ENCODE data around the gene MX2.
A peak's percentile ranks its signal among the peaks of the same experiment; 100 is the strongest.
"Not testable (repeated sequence)": the region's sequence is repeated elsewhere in the genome, so short reads cannot be mapped to it uniquely, and the experiment has no call there.

The MX2 gene

DNA sequence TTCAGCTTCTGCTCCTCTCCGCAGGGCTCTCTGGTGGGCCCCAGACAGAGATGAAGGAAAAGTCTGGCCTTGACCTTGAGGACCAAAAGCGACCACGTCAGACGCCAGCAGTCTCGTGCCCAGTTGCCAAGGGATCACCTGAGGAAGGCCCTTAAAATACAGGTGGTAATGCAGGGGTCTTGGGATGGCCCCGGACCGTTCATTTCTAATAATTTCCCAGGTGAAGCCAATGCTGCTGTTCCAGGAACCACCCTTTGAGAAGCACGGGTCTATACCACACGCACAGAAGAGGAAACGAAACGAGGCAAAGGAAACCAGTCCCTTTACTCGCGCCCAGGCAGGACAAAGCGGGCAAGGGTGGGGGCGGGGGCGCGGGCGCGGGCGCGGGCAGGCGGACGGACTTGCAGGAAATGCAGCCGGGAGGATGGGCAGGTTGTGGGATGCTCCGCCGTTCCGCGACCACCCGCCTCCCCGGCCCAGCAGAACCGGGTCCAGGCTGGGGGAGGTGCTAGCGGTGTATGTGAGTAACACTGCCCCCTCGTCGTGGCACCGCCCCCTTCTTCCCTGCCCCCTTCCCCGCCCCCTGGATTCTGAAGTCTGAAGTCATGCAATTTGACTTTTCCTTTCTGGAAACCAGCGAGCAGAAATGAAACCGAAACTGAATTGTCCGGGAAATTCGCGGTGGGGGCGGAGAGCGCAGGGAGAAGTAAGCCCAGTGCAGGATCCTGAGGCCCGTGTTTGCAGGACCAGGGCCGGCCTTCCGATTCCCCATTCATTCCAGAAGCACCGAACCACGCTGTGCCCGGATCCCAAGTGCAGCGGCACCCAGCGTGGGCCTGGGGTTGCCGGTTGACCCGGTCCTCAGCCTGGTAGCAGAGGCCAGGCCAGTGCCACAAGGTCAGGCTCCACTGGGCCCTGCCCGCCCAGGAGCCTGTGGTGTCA, 58.4 kb downstream of the MX2 start:
- peak; percentile 93 for DNase-seq

DNA sequence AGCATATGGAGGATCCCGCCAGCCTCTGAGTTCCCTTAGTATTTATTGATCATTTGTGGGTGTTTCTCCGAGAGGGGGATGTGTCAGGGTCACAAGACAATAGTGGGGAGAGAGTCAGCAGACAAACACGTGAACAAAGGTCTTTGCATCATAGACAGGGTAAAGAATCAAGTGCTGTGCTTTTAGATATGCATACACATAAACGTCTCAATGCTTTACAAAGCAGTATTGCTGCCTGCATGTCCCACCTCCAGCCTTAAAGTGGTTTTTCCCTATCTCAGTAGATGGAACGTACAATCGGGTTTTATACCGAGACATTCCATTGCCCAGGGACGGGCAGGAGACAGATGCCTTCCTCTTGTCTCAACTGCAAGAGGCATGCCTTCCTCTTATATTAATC, 59.2 kb downstream of the MX2 start:
- not testable (repeated sequence) for DNase-seq

DNA sequence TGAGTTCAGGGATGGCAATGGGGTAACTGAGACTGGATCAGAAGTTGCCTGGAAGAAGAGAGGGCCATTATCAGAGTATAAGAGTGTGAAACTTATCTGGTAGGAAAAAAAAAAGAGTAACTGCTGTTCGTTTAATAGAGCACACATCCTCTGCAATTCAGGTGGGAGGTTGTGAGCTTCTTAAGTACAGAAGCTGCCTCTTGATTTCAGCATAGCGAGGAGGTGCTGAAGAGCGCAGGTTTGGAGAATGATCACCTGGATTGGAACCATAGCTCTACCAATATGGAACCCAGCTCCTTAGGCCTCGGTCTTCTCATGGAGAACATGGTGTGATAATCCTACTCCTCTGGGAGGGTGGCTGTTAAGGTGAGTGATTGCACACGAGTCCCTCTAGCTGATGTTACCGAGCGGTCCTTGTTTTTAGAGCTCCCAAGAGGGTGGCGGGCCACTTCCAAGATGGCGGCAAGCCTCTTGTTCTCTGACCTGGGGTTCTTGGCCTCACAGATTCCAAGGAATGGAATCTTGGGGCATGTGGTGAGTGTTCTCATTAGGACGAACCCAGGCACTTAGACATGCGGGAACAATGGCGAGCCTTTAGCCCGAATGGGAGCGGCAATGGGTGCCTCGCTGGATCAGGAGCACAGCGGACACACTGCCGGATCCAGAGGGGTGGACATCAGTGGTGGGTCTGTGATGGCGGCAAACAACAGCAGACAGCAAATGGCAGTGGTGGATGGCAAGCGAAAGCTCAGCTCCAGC, 60.9 kb downstream of the MX2 start:
- DNase-seq: no peak

DNA sequence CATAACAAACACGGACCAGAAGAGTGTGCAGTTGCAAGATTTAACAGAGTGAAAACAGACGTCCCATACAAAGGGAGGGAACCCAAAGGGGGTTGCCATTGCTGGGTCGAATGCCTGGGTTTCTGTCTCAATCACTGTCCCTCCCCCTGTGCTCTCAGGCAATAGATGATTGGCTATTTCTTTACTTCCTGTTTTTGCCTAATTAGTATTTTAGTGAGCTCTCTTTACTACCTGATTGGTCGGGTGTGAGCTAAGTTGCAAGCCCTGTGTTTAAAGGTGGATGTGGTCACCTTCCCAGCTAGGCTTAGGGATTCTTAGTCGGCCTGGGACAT, 61.4 kb downstream of the MX2 start:
- peak; percentile 10 for DNase-seq

DNA sequence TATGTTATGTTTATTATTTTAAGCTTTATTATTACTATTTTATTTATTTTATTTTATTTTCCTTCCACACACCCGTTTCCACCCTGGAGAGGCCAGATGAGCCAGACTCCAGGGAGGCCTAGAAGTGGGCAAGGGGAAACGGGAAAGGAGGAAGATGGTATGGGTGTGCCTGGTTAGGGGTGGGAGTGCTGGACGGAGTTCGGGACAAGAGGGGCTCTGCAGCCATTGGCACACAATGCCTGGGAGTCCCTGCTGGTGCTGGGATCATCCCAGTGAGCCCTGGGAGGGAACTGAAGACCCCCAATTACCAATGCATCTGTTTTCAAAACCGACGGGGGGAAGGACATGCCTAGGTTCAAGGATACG, 63.7 kb downstream of the MX2 start:
- DNase-seq: no peak

DNA sequence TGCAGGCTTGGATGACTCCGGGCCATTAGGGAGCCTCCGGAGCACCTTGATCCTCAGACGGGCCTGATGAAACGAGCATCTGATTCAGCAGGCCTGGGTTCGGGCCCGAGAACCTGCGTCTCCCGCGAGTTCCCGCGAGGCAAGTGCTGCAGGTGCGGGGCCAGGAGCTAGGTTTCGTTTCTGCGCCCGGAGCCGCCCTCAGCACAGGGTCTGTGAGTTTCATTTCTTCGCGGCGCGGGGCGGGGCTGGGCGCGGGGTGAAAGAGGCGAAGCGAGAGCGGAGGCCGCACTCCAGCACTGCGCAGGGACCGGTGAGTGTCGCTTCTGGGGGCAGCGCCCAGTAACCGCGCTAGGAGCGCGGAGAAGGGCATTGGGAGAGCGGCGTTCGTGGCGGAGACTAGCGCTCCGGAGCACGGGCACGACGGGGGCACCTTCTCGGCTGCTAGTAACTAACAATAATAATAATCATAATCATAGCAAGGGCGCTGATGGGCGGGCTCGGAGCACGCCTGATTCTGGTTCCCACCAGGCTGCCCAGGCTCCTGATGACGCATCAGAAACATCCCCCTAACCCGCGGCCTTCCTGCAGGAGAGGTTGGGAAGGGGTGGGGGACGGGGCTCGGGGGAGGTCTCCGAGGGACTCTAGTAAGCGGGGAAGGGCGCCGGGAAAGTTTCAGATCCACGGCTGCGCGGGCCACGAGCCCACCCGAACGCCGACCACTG, 64.3 kb downstream of the MX2 start, which contains the start of gene MX1:
TSS of gene MX1 (plus strand) at position 286 of the 722 bp plus-strand sequence. CDS start 5,832 bp downstream, outside the sequence.
- peak; percentile 63 for DNase-seq

DNA sequence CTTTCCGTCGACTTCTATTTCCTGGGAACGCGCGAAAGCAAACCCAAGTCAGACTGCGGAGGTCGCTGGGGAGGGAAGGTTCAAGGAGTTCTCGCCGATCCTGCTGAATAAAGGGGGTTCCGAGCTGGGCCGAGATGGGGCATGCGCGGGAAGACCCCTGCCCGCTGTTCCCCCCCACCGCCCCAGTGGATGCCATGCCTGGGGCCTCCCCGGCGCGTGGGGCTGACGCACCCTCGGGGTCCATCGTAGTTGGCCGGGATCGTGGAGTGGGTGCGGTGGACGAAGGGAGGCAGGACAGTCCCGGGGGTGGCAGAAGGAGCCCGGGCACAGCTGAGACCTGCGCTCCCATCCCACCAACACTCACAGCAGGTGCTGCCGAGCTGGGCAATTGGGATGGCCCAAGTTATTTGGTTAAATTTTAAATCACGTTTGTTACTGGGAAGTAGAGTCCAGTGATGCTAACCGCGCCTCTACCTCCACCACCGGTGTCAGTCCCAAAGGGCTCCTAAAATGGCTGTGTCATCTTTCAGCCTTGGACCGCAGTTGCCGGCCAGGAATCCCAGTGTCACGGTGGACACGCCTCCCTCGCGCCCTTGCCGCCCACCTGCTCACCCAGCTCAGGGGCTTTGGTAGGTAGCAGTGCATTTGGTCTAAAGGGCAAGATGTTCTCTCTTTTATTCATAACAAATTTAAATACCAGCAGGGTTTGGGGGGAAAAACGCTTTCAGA, 65.0 kb downstream of the MX2 start:
- no peak for DNase-seq

DNA sequence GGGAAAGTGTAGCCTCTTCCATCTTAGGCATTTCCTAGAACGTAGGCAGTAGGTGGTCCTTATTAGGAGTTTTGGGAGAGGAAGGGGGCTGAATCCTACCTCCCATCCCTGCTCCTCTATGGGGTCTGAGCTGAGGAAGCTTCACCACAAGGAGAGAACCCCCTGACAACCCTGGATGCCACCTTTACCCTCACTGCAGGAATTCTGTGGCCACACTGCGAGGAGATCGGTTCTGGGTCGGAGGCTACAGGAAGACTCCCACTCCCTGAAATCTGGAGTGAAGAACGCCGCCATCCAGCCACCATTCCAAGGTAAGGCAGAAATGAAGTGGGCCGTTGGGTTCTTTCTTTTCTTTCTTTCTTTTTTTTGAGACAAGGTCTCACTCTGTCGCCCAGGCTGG, 65.7 kb downstream of the MX2 start:
- DNase-seq: no peak

DNA sequence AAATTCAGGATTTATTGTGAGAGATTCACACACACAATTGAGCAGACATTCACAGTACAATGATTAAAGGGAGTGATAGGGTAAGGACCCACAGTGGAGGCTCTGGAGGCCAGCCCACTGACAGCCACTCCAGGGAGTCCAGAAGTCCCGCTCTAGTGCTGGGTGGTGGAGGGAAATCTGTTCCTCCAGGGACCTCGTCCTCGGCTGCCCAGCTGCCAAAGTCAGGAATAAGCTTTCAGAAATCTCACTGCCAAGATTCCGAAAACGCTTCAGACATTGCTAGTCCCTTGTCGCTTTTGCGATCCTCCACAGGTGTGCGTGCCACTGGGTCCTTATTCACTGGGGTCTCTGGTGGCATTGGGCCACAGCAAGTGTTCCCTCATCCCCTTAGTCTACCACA, 66.5 kb downstream of the MX2 start:
- no peak for DNase-seq

DNA sequence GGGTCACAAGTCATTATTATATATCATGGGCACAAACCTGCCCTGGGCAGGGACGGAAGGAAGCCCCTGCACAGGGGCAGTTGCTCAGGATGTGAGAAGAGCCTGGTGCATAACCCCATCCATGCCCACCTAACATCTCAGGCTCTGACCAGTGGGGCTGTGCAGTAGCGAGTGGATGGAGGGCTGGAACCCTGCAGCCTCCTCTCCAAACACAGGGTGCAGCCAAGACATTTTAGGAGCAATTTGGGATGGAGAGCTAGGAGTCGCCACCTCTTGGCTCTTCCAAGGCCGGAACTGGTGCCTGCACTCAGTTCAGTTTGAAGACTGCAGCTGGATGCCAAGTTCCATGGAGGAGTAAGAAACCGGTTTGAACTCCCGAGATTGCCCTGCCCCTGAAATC, 67.0 kb downstream of the MX2 start:
- no peak for DNase-seq

DNA sequence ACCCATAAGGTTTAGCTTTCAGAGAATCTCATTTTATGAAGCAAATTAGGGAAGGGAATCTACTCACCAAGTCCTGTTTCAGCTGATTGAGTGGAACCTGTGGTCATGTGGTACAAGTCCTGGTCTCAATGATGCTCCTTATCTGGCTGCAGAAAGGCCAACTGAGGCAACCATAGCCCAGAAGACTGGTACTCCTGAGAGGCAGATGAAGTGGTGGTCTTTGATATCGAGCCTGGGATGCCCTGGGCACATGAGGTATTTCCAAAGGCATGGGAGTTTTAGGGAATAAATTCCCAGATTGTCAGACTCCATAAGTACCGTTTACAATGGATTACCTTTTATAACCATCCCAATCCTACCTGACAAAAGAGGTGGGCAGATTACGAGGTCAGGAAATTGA, 67.5 kb downstream of the MX2 start:
- no peak for DNase-seq

DNA sequence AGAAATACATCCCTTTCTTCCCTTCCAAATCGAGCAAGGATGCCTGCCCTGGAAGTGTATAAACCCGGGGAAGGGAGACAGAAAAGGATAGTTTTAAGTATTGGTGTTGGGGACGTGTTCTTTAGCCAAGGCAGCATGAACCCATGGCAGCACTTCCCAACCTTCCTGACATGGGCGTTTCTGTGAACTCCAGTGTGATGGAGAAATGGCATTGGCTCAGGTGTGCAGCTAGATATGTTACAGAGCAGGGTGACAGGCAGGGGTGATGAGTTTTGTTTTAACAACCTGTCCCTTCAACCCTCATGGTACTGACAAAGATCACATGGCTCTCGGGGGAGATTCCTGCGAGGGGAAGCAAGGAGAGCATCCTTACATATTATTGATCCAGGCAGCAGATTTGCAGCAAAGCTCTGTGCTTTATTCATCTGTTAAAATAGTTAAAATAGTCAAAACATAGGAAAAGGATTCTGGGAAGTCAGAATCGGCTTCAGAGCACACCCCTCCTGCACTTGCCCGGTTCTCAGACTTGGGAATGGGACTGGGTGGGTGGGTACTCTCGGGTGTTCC, 68.2 kb downstream of the MX2 start:
- DNase-seq: no peak

DNA sequence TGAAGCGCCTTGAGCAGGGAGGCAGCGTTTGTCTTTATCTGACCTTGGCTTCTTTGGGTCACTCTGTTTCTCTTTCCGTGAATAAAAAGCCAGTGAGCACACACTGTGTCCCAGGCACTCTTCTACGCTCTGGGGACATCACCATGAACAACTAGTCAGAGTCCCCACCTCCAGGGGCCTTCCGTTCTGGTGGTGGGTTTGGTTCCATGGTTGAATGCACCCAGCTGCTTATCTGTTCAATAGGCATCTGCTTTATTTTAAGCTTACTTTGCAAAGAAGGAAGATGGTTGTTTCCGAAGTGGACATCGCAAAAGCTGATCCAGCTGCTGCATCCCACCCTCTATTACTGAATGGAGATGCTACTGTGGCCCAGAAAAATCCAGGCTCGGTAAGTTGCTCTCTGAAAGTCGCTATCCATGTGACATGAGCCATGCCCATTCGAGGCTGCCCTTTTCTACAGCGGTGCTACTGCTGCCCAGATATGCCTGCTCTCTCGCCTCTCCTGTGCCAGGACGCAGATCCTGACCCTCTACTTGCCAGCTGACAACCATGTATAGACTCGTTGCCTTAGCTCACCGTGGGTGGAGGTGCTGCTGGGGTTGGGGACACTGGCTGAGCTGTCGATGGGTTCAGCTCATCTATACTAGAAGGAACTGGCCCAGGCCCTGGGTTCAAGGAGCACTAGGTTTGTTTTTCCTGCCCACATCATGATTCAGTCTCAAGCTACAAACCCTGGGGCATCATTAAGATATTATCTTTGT, 70.1 kb downstream of the MX2 start:
- no peak for DNase-seq

DNA sequence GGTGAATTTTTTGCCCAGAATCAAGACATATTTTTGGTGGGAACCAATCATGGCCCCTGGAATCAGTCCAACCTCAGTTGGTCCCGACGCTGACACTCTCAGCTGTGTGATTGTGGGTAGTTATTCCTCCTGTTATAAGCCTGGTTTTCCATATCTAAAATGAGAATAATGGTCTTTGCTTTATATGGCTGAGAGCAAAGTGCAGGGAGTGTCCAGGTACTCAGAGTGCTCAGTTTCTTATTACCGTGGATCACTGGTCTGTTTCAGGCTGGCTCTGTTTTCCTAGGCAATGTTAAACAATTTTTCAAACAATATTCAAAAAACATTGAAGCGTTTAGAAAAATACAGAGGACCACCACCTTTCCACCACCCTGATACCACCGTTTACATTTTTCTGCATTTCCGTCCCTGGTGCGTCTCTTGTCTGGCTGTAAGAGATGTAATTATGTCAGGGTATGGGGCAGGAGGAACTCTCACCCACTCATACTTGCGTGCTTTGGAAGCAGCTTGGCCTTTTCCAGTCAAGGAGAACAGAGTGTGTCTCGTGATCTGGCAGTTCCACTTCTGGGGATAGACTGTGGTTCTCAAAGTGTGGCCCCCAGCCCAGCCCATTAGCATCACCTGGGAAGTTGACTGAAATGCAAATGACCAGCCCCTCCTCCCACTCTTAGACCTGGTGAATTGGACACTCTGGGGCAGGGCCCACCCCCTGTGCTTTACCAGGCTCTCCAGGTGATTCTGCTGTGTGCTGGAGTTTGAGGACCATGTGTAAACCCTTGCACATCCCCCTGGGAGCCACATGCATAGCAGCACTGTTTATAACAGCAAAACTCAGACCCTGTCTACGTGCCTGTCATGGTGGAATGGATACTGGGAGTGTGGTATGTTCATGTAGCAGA, 71.0 kb downstream of the MX2 start:
- DNase-seq: no peak

DNA sequence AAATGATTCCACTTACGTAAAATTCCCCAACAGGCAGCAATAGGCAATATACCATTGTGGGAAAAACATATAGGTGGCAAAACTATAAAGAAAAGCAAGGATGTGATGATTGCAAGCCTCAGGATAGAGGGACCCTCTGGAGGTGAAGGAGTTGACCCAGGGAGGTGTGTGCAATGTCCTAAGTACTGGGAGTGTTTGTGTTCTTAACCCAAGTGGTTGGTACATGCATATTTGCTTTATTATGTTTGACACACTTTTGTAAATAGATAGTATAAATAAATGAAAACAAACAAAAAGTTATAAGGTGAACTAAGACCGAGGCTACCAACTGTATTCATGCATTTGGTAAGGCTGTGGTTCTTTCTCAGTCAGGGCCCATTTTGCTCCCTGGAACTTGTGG, 71.7 kb downstream of the MX2 start:
- no peak for DNase-seq

DNA sequence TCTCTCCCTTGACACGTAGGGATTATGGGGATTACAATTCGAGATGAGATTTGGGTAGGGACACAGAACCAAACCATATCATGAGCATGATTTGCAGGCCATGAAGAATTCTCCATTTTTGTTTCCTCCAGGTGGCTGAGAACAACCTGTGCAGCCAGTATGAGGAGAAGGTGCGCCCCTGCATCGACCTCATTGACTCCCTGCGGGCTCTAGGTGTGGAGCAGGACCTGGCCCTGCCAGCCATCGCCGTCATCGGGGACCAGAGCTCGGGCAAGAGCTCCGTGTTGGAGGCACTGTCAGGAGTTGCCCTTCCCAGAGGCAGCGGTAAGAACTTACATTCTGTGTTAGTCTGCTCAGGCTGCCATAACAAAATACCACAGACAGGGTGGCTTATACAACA, 73.9 kb downstream of the MX2 start:
- no peak for DNase-seq

DNA sequence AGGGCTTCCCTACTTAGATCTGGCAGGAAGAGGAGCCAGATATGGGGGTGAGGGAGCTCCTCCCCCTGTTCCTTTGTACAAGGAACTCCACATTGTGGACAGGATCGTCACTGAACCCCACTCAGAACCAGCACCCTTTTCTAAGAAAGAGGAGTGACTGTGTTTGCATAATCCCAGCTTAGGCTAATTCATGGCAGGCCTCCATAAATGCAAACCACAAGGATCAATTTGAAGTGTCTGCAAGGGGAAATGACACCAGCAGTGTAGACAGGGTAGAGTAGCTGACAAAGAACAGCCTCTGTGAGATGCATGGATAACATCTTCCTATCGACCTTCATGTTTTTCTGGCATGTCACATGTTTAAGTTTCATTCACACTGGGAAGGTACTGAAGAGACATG, 75.9 kb downstream of the MX2 start:
- no peak for DNase-seq

DNA sequence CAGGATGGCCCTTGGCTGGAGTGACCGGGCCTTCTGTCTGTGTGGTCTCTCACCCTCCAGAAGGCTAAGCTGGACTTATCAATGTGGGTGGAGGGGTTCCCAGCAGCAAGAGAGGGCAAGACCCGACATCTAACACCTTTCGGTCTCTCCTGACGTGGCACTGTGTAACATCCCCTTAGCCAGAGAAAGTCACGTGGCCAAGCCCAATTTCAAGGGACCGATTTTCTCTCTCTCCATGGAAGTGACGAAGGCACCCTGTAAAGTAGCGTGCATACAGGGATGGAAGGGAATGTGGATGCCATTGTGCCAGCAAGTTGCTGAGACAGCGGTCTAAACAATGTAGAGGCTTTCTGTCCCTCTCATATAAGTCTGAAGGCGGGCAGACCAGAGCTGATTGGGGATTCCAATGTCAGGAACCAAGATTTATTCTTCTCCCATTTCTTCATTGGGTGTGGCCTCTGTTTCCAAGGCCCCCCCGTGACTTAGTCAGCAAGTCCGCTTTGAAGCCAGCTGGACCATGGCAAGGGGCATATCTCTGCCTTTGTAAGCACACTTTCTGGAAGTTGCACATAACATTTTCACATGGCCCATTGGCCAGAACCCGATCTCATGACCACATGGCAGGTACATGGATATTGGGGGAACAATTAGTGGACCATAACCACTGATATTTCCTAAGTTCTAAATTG, 76.7 kb downstream of the MX2 start:
- DNase-seq: no peak

DNA sequence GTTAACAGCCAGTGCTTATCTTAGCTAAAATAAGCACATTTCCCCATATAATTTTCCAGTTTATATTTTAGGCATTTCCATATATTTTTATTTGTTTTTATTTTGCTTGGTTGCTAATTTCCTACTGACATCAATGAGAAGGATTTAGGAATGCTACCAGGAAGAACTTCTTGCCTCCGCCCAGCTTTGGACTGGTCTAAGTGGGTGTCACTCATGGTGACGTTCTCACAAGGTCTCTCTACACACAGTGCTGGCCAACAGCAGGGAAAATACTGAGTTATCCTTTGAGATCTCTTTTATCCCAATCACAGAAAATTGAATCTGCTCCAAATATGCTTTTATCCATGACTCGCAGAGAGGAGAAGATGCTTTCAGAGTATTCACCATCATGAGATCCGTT, 77.4 kb downstream of the MX2 start:
- DNase-seq: no peak

DNA sequence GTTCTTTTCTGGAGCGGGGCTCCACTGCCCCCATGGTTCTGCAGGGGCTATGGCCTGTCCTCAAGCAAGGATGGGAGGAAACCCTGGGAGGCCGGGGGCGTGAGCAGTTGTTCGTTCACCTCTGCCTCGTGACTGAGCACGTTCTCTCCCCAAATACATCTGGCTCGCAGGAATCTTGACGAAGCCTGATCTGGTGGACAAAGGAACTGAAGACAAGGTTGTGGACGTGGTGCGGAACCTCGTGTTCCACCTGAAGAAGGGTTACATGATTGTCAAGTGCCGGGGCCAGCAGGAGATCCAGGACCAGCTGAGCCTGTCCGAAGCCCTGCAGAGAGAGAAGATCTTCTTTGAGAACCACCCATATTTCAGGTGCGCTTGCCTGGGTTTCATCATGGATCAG, 79.7 kb downstream of the MX2 start:
- no peak for DNase-seq
